GM12878 (cell line): ENCODE results near the gene FGGY.

Source experiments
- POLR2A ChIP-seq: IDR thresholded peaks from 2 replicates; pipeline ENCODE4 v1.6.1; 2011; ENCODE audit warnings: low read depth, mild to moderate bottlenecking, low read length
- TF ChIP-seq, protein P1 (sequence below), 3 experiments: IDR thresholded peaks in 2 of 3; conservative IDR thresholded peaks in 1 of 3; 2 replicates each; pipeline ENCODE4 v1.5.1; 2011; ENCODE audit warnings: low read depth in 3 of 3, low read length in 3 of 3, mild to moderate bottlenecking in 3 of 3, control low read depth in 2 of 3, moderate library complexity in 2 of 3, inconsistent platforms in 1 of 3, mixed read lengths in 1 of 3; ENCODE audit not compliant: control insufficient read depth in 2 of 3, insufficient read depth in 1 of 3; ENCODE audit errors: extremely low read depth in 1 of 3

- TF ChIP-seq POLR2A: no peak
- TF ChIP-seq, protein P1, sequence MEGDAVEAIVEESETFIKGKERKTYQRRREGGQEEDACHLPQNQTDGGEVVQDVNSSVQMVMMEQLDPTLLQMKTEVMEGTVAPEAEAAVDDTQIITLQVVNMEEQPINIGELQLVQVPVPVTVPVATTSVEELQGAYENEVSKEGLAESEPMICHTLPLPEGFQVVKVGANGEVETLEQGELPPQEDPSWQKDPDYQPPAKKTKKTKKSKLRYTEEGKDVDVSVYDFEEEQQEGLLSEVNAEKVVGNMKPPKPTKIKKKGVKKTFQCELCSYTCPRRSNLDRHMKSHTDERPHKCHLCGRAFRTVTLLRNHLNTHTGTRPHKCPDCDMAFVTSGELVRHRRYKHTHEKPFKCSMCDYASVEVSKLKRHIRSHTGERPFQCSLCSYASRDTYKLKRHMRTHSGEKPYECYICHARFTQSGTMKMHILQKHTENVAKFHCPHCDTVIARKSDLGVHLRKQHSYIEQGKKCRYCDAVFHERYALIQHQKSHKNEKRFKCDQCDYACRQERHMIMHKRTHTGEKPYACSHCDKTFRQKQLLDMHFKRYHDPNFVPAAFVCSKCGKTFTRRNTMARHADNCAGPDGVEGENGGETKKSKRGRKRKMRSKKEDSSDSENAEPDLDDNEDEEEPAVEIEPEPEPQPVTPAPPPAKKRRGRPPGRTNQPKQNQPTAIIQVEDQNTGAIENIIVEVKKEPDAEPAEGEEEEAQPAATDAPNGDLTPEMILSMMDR (IDR thresholded peaks at IDR 0.05 in 2 of 3, conservative IDR thresholded peaks at IDR 0.05 in 1 of 3; ENCODE audit: control insufficient read depth in 2 of 3, extremely low read depth in 1 of 3, insufficient read depth in 1 of 3, low read depth in 3 of 3, low read length in 3 of 3): no peak
These were observed 197.4 kb downstream of the FGGY start for GRCh38 chr1:59494145-59494833.
